K562 (cell line): ENCODE results near the gene BEST1. TPM values are rescaled to one million over a fixed set of nuclear protein-coding genes. Genes with fewer than 3 reads are reported as not detected.

Experiments
- ATAC-seq: fragments of 200-7000 bp; cut with Tn5 transposase; 3 replicates; pipeline ENCODE4 v1.9.1; 2020; ENCODE audit warnings: moderate library complexity
- BruUV-seq: library from RNA; stranded (reverse); fragments of 400-500 nt; replicated peaks from 2 replicates; lab custom pipeline; 2021; lab: Mats Ljungman, UMichigan
- CTCF ChIA-PET: fragments of 300-600 bp; formaldehyde crosslinking; extraction: SDS; loops from one replicate; lab custom pipeline; 2021; ENCODE audit warnings: low intra/inter-chr PET ratio; lab: Yijun Ruan, JAX
- POLR2A ChIA-PET: fragments of 300-600, 350-650 bp; sonication (Branson Sonifier 250); formaldehyde crosslinking; extraction: SDS; loops from one replicate; lab custom pipeline; 2021; ENCODE audit warnings: antibody characterized with exemption, inconsistent platforms; lab: Yijun Ruan, JAX
- DNase-seq, 4 experiments: peaks; one replicate each; pipeline versions ENCODE4 v3.0.0 to v3.0.0-alpha.2; 2011 to 2018; ENCODE audit warnings: low spot score in 3 of 4, mixed read lengths in 3 of 4; ENCODE audit errors: extremely low read depth in 1 of 4
- FAIRE-seq: peaks from 2 replicates; lab custom pipeline; 2011; peaks lifted over from hg19 to GRCh38; lab: Jason Lieb, UNC
- H2AFZ ChIP-seq: 2 replicates; pipeline ENCODE4 v1.6.0; 2011; ENCODE audit warnings: low read depth, low read length, control low read depth, inconsistent platforms
- H3K27ac ChIP-seq: fragments of 200-600 bp; 3 replicates; pipeline ENCODE4 v1.8.0; 2011; ENCODE audit warnings: low read depth, mild to moderate bottlenecking, control low read depth, inconsistent platforms, low read length, moderate library complexity, mixed read lengths; ENCODE audit errors: extremely low read depth
- H3K27me3 ChIP-seq, 2 experiments: fragments of 300-600 bp in 1 of 2; 2 replicates in 1 of 2; 3 replicates in 1 of 2; pipeline versions ENCODE4 v1.6.0 to v1.8.0; 2011; ENCODE audit warnings: inconsistent platforms in 2 of 2, low read length in 2 of 2, mild to moderate bottlenecking in 1 of 2, mixed read lengths in 1 of 2, moderate library complexity in 1 of 2; ENCODE audit not compliant: control insufficient read depth in 2 of 2, insufficient read depth in 2 of 2
- H3K36me3 ChIP-seq: fragments of 300-600 bp; 3 replicates; pipeline ENCODE4 v1.8.0; 2011; ENCODE audit warnings: mild to moderate bottlenecking, low read length, inconsistent platforms; ENCODE audit not compliant: control insufficient read depth, insufficient read depth
- H3K4me1 ChIP-seq, 2 experiments: fragments of 200-600 bp in 1 of 2; replicated peaks in 1 of 2; 2 replicates in 1 of 2; 3 replicates in 1 of 2; pipeline versions ENCODE4 v1.5.1 to v1.8.0; 2011; ENCODE audit warnings: inconsistent platforms in 2 of 2, low read length in 2 of 2, mild to moderate bottlenecking in 1 of 2, mixed read lengths in 1 of 2, moderate library complexity in 1 of 2; ENCODE audit not compliant: control insufficient read depth in 2 of 2, insufficient read depth in 2 of 2
- H3K4me2 ChIP-seq: 2 replicates; pipeline ENCODE4 v1.6.1; 2011; ENCODE audit warnings: low read length, control low read depth, inconsistent platforms, mixed read lengths; ENCODE audit not compliant: insufficient read depth
- H3K4me3 ChIP-seq: fragments of 200-600 bp; sonication (generic), shearing (Covaris generic); 2 replicates; pipeline ENCODE4 v1.5.1; 2016; ENCODE audit warnings: control low read depth, inconsistent platforms
- H3K79me2 ChIP-seq: fragments of 200-600 bp; 3 replicates; pipeline ENCODE4 v1.8.0; 2011; ENCODE audit warnings: low read length, inconsistent platforms; ENCODE audit not compliant: control insufficient read depth, insufficient read depth
- H3K9ac ChIP-seq, 2 experiments: 2 replicates each; pipeline versions ENCODE4 v1.6.0 to v1.6.1; 2011; ENCODE audit warnings: low read depth in 2 of 2, low read length in 2 of 2, control low read depth in 1 of 2, inconsistent platforms in 1 of 2, mild to moderate bottlenecking in 1 of 2, mixed read lengths in 1 of 2; ENCODE audit not compliant: insufficient read depth in 1 of 2
- H3K9me1 ChIP-seq: one replicate; pipeline ENCODE4 v1.6.0; 2011; ENCODE audit warnings: inconsistent platforms, mild to moderate bottlenecking, low read length, moderate library complexity; ENCODE audit not compliant: control insufficient read depth, insufficient read depth
- H3K9me3 ChIP-seq: replicated peaks from 2 replicates; pipeline ENCODE4 v1.5.1; 2011; ENCODE audit warnings: low read depth, low read length, inconsistent platforms; ENCODE audit not compliant: control insufficient read depth, insufficient read depth
- H4K20me1 ChIP-seq: replicated peaks from 2 replicates; pipeline ENCODE4 v1.6.1; 2011; ENCODE audit warnings: low read length, inconsistent platforms, mixed read lengths; ENCODE audit not compliant: control insufficient read depth, insufficient read depth
- ZKSCAN1 ChIP-seq: fragments of 150-350 bp; IDR thresholded peaks from 2 replicates; pipeline ENCODE4 v1.6.1; 2016; ENCODE audit warnings: low read depth, low read length
- WGBS: fragments of 100-300 bp; shearing (Covaris generic); methylation state at CpG from one replicate; pipeline ENCODE4 v1.1.6; 2016; ENCODE audit warnings: low coverage, mixed read lengths; ENCODE audit not compliant: insufficient coverage; ENCODE audit errors: missing lambda C conversion rate; 5-methylcytosine and 5-hydroxymethylcytosine counted together
- in situ Hi-C: fragments of 300-500 bp; cut with MboI; formaldehyde crosslinking; loops from 4 replicates; pipeline ENCODE4 v1.15.0; 2018; ENCODE audit warnings: inconsistent platforms, mixed read lengths
- intact Hi-C: fragments of 100-400 bp; cut with micrococcal nuclease; formaldehyde crosslinking; loops from 2 replicates; pipeline ENCODE4 v1.14.2; 2022
- polyA plus RNA-seq, 8 experiments: library from polyadenylated mRNA; depleted of rRNA in 4 of 8; stranded (reverse) in 5 of 8; unstranded in 3 of 8; fragments of >200 nt; fragmentation: Nextera tagmentation in 2 of 8; fragmentation: Illumina TruSeq in 1 of 8; extraction: Ambion mirVana in 2 of 8; extraction: Trizol in 1 of 8; gene quantifications; 2 replicates each; pipeline versions ENCODE4 v1.2.1 to v1.2.3, GENCODE V29; 2011 to 2014; ENCODE audit warnings: inconsistent platforms in 1 of 8, missing spikeins in 1 of 8
- total RNA-seq, 7 experiments: library from RNA; depleted of rRNA in 6 of 7; stranded (reverse); fragments of >200 nt in 6 of 7; fragmentation: Illumina TruSeq in 2 of 7; extraction: Trizol in 2 of 7; gene quantifications; 2 replicates each; pipeline versions ENCODE4 v1.2.1 to v1.2.3, GENCODE V29; 2011 to 2021; ENCODE audit warnings: low replicate concordance in 1 of 7
- TF ChIP-seq, protein P1 (sequence below): sonication (generic); formaldehyde crosslinking; IDR thresholded peaks from 2 replicates; pipeline ENCODE4 v1.8.1; 2023; ENCODE audit warnings: mild to moderate bottlenecking, missing genetic modification reagents

The BEST1 gene
- total and polyA plus RNA-seq, 9 of the 15 experiments (the other 6 are each of a cell fraction or from before 2014, with no cell fraction given), result 0.07 to 1.3 (median 0.40) TPM

DNA sequence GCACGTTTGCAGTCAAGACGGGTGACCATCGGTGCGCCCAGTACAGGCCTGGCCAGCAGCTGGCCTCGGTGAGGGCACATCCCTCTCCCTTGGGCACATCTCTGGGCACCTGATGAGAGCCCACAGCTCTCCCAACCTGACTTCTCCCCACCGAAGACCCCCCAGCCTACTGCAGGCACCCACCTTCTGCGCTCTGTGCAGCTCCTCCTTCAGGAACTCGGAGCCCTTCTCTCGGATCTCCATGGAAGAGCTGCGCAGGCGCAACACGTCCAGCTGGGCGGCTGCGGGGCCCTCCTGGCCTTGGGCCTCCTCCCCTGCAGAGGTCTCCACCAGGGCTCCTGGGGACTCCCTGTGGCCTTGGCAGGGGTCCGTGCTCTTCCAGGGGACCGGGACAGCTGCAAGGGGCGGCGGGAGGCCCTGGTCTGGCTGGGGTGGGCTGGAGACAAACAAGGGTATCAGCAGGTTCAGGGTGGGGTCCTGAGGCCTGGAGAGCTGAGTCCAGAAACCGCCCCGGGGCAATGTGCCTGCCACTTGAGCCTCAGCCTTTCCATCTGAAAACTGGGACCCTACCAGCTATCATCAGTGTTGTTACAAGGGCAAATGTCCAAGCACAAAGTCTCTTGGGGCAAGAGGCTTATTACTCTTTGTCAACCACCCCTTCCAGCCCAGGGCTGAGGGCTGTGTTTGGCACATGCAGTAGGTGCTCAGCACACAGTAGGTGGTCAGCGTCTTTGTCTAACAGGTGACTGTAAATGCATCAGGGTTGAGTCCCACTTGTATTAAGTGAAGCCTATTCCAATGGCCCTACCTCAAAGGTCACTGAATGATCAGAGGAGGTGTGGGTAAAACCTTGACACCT lies 42.1 kb upstream of the BEST1 start:
- Histone ChIP-seq H2AFZ (no peak overlapping the region), H3K79me2 (peaks cover 46% of the 10 kb centered on the region), H3K9me3 (no peaks in the 10 kb centered on the region), H4K20me1 (peaks cover 24% of the 10 kb centered on the region; the same call in 1 of the 2 replicates), H3K27me3 (no peaks in the 10 kb centered on the region), H3K4me1 (peaks cover 14 to 66% of the 10 kb centered on the region in 2 experiments), H3K4me3 (no peak overlapping the region), H3K4me2 (peak overlapping the region; percentile 35; the same call in 1 of the 2 replicates), H3K36me3 (peaks cover 56% of the 10 kb centered on the region; the same call in 2 of the 3 replicates), H3K9me1 (peaks cover 12% of the 10 kb centered on the region), H3K27ac (peak overlapping the region; percentile 47; the same call in 1 of the 3 replicates), H3K9ac (peak overlapping the region in 1 of 2 experiments; percentile 88; a peak in 3 of 4 replicates)
- BruUV-seq, result no TSS peak
- CTCF ChIA-PET, result no interaction called here
- FAIRE-seq (no peak), DNase-seq (no peak), ATAC-seq (no peak)
- WGBS, result 92% methylated on average over 14 of the region's 21 CpGs
- in situ Hi-C loops, result no loop called here
- intact Hi-C loops, result no loop called here
- TF ChIP-seq ZKSCAN1, result peak; percentile 90
- TF ChIP-seq, protein P1, sequence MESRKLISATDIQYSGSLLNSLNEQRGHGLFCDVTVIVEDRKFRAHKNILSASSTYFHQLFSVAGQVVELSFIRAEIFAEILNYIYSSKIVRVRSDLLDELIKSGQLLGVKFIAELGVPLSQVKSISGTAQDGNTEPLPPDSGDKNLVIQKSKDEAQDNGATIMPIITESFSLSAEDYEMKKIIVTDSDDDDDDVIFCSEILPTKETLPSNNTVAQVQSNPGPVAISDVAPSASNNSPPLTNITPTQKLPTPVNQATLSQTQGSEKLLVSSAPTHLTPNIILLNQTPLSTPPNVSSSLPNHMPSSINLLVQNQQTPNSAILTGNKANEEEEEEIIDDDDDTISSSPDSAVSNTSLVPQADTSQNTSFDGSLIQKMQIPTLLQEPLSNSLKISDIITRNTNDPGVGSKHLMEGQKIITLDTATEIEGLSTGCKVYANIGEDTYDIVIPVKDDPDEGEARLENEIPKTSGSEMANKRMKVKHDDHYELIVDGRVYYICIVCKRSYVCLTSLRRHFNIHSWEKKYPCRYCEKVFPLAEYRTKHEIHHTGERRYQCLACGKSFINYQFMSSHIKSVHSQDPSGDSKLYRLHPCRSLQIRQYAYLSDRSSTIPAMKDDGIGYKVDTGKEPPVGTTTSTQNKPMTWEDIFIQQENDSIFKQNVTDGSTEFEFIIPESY, result no peak
- POLR2A ChIA-PET, result interaction anchor here (0.5 to 2.4 kb wide), 16 partner anchors 9 to 1718 kb away, joined by 3 to 9 read pairs (median 4); partner anchors contain the start of genes EEF1G and RAB3IL1
